ENCODE results near the gene ECT2L.

DNA sequence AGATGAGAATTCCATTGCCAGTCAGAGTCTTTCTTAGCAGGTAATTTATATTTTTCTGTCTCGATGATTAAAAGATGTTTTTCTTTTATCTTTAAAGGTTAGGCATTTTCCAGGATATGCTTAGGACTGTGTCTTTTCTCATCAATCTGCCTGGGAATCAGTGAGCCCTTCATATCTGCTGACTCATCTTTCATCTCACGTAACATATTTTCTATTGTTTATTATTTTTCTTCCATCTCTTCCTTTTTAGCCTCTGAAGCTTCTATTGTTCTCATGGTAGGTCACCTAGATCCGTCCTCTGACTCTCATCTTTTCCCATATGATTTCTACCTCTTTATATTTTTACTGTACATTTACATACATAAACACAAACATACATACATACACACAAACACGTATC is 13.6 kb upstream of the ECT2L start:
- TF ChIP-seq, protein P1, sequence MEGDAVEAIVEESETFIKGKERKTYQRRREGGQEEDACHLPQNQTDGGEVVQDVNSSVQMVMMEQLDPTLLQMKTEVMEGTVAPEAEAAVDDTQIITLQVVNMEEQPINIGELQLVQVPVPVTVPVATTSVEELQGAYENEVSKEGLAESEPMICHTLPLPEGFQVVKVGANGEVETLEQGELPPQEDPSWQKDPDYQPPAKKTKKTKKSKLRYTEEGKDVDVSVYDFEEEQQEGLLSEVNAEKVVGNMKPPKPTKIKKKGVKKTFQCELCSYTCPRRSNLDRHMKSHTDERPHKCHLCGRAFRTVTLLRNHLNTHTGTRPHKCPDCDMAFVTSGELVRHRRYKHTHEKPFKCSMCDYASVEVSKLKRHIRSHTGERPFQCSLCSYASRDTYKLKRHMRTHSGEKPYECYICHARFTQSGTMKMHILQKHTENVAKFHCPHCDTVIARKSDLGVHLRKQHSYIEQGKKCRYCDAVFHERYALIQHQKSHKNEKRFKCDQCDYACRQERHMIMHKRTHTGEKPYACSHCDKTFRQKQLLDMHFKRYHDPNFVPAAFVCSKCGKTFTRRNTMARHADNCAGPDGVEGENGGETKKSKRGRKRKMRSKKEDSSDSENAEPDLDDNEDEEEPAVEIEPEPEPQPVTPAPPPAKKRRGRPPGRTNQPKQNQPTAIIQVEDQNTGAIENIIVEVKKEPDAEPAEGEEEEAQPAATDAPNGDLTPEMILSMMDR (IDR thresholded peaks at IDR 0.05 in 2 of 3, conservative IDR thresholded peaks at IDR 0.05 in 1 of 3; ENCODE audit: borderline replicate concordance in 1 of 3, insufficient read depth in 1 of 3, low read depth in 2 of 3, low read length in 2 of 3): no peak
- TF ChIP-seq POLR2AphosphoS5 (IDR thresholded peaks at IDR 0.05; ENCODE audit: low read depth, low read length) (no peak), REST (IDR thresholded peaks at IDR 0.05; ENCODE audit: low read depth) (no peak), POLR2A (IDR thresholded peaks at IDR 0.05; ENCODE audit: borderline replicate concordance, extremely low read depth, insufficient read depth, insufficient read length) (no peak), CEBPB (IDR thresholded peaks at IDR 0.05; ENCODE audit: low read depth) (no peak), FOSL1 (IDR thresholded peaks at IDR 0.05; ENCODE audit: low read depth) (no peak), SP1 (IDR thresholded peaks at IDR 0.05; ENCODE audit: low read depth) (no peak), JUND (IDR thresholded peaks at IDR 0.05) (no peak), EZH2 (IDR thresholded peaks at IDR 0.05) (no peak), RAD21 (IDR thresholded peaks at IDR 0.05; ENCODE audit: low read depth) (no peak), MAX (IDR thresholded peaks at IDR 0.05) (no peak), SIN3A (IDR thresholded peaks at IDR 0.05; ENCODE audit: low read depth) (no peak)
